HUES64 (cell line): ENCODE data around the gene FAM20A.

Source experiments
- H3K27ac ChIP-seq: 2 replicates; pipeline ENCODE4 v1.7.0; 2013; ENCODE audit warnings: low read depth, low read length, inconsistent platforms
- H3K27me3 ChIP-seq: 2 replicates; pipeline ENCODE4 v1.6.1; 2013; ENCODE audit warnings: mild to moderate bottlenecking, low read length; ENCODE audit not compliant: insufficient read depth
- H3K36me3 ChIP-seq: 2 replicates; pipeline ENCODE4 v1.6.1; 2013; ENCODE audit warnings: mild to moderate bottlenecking, low read length; ENCODE audit not compliant: insufficient read depth
- H3K4me1 ChIP-seq: 2 replicates; pipeline ENCODE4 v1.6.1; 2013; ENCODE audit warnings: mild to moderate bottlenecking, low read length, moderate library complexity; ENCODE audit not compliant: insufficient read depth
- H3K4me3 ChIP-seq: 2 replicates; pipeline ENCODE4 v1.5.1; 2013; ENCODE audit warnings: mild to moderate bottlenecking, low read length, moderate library complexity
- H3K9ac ChIP-seq: 2 replicates; pipeline ENCODE4 v1.6.1; 2013; ENCODE audit warnings: mild to moderate bottlenecking, low read depth, low read length
- H3K9me3 ChIP-seq: 2 replicates; pipeline ENCODE4 v1.6.1; 2013; ENCODE audit warnings: low read depth, low read length; ENCODE audit not compliant: insufficient read depth
- WGBS: fragments of 150-250, 120-280 bp; methylation state at CpG from one replicate; pipeline ENCODE4 v1.1.7; 2013; ENCODE audit warnings: missing lambda C conversion rate; 5-methylcytosine and 5-hydroxymethylcytosine counted together

FAM20A gene

DNA sequence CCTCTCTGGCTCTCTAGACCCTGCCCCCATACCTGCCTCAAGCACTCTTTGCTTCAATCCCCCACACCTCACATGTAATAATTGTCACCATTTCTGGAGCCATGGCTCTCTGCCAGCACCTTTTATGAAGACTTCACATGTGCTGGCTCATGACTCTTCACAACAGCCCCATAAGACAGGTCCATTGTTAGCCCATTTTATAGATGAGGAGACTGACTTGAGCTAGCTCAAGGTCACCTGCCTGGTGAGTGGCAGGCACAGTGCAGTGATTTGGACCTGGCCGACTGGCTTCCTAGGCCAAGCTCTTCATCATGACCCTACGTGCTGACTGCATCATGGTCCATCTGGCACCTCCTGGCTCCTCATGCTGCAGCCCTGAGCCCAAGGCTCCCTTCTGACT, 25.0 kb downstream of the FAM20A start:
- Histone ChIP-seq H3K27me3 (no peaks in the 10 kb centered on the region), H3K36me3 (no peaks in the 10 kb centered on the region), H3K4me3 (no peak overlapping the region), H3K9me3 (no peaks in the 10 kb centered on the region), H3K4me1 (no peaks in the 10 kb centered on the region), H3K9ac (no peak overlapping the region), H3K27ac (no peak overlapping the region)
- 96% methylated on average over 2 of the region's 2 CpGs for WGBS

DNA sequence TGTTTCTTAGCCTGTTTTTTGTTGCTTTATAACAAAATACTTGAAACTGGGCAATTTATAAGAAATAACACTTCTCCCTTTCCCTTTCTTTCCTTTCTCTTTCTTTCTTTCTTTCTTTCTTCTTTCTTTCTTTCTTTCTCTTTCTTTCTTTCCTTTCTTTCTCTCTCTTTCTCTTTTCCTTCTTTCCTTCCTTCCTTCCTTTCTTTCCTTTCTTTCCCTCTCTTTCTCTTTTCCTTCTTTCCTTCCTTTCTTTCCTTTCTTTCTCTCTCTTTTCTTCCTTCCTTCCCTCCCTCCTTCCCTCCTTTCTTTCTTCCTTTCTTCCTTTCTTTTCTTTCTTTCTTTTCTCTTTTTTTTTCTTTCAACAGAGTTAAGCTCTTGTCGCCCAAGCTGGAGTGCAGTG, 27.8 kb downstream of the FAM20A start:
- Histone ChIP-seq H3K9ac (no peak overlapping the region), H3K4me3 (no peak overlapping the region), H3K36me3 (no peaks in the 10 kb centered on the region), H3K4me1 (no peaks in the 10 kb centered on the region), H3K27ac (no peak overlapping the region), H3K27me3 (no peaks in the 10 kb centered on the region), H3K9me3 (no peaks in the 10 kb centered on the region)
- WGBS = 81% methylated on average over 1 of the region's 1 CpG

DNA sequence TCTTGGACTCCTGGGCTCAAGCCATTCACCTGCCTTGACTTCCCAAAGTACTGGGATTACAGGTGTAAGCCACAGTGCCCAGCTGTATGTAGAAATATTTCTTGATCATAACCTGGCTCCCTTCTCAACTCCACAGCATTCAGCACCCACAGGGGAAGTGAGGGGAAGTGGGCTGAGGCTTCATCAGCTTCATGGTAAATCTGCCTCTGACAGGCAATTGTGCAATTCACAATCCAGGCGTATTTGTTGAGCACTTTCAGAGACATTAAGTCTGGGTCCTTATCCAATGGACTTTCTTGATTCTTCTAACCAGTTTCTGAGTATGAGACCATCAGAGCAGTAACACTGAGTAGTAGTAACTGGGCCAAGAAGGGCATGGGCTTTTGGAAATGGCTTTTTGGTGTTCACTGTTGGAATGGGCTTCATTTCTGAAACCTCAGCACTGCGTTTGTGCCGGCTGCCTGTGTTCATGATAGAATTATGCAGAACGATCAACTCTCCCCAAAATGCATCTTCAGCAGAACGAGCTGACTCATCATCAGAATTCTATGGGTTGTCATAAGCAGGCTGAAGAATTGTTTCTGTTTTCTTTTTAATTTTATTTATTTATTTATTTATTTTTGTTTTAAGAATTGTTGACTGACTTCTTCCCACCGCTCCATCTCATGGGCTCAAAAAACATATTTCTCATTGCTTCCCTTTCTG, 28.9 kb downstream of the FAM20A start:
- no peak overlapping the region for H3K4me3 ChIP-seq
- no peak overlapping the region for H3K9ac ChIP-seq
- no peaks in the 10 kb centered on the region for H3K27me3 ChIP-seq
- no peak overlapping the region for H3K27ac ChIP-seq
- 98% methylated on average over 6 of the region's 6 CpGs for WGBS
- H3K4me1 ChIP-seq = no peaks in the 10 kb centered on the region
- H3K9me3 ChIP-seq = no peaks in the 10 kb centered on the region
- no peaks in the 10 kb centered on the region for H3K36me3 ChIP-seq

DNA sequence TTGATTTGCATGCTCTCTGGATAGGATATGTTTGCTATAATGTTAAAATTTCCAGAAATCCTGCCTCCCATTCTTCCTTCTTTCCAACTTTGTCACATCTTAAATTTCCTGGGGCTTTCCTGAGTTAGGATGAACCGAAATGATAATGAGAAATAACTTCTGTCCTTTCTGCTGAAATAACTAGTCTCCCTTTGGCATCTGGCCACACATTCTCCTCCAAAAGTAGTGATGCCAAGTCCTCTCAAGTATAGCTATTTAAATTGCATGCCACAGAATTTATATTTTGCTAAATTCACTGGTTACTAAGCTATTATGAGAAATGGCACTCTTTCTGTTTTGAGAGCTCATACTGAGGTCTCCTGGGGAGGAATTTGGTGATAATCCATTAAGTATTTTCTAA, 30.6 kb downstream of the FAM20A start:
- no peak overlapping the region for H3K9ac ChIP-seq
- no peaks in the 10 kb centered on the region for H3K9me3 ChIP-seq
- no peak overlapping the region for H3K4me3 ChIP-seq
- no peaks in the 10 kb centered on the region for H3K4me1 ChIP-seq
- no peaks in the 10 kb centered on the region for H3K27me3 ChIP-seq
- H3K27ac ChIP-seq = no peak overlapping the region
- WGBS = 89% methylated on average over 1 of the region's 1 CpG
- no peaks in the 10 kb centered on the region for H3K36me3 ChIP-seq

DNA sequence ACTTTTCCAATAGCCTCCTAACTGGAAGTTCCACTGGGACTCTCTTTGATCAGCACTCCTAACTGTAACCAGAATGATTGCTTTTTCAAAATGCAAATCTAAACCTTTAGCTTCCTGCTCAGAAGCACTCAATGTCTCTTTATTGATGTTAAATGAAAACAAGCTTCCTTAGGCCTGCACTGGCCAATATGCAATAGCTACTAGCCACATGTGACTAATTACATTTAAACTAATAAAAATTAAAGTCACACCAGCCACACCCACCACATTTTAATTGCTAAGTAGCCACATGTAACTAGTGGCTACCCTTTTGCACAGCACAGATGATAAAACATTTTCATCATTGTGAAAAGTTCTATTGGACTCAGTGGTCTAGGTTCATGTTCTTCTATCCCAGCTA, 31.8 kb downstream of the FAM20A start:
- no peak overlapping the region for H3K4me3 ChIP-seq
- H3K9ac ChIP-seq = no peak overlapping the region
- no peaks in the 10 kb centered on the region for H3K36me3 ChIP-seq
- H3K27ac ChIP-seq = no peak overlapping the region
- no peaks in the 10 kb centered on the region for H3K27me3 ChIP-seq
- no peaks in the 10 kb centered on the region for H3K4me1 ChIP-seq
- H3K9me3 ChIP-seq = no peaks in the 10 kb centered on the region

DNA sequence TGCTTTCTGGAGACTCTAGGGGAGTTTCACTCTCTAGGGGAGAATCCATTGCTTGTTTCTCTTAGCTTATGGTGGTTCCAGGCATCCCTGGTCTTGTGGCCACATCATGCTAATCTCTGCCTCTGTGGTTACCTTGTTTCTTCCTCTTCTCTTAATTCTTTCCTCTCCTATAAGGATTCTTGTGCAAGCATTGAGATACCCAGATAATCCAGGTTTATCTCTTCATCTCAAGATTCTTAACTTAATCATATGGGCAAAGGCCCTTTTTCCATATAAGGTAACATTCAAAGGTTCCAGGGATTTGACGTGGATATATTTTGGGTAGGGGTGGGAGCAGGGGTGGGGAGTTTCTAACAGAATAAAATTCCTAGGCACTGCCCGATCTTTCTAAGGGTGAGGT, 32.6 kb downstream of the FAM20A start:
- 81% methylated on average over 2 of the region's 2 CpGs for WGBS
- H3K9me3 ChIP-seq = no peaks in the 10 kb centered on the region
- no peak overlapping the region for H3K9ac ChIP-seq
- H3K4me3 ChIP-seq = no peak overlapping the region
- no peak overlapping the region for H3K27ac ChIP-seq
- H3K36me3 ChIP-seq = no peaks in the 10 kb centered on the region
- no peaks in the 10 kb centered on the region for H3K27me3 ChIP-seq
- no peaks in the 10 kb centered on the region for H3K4me1 ChIP-seq

DNA sequence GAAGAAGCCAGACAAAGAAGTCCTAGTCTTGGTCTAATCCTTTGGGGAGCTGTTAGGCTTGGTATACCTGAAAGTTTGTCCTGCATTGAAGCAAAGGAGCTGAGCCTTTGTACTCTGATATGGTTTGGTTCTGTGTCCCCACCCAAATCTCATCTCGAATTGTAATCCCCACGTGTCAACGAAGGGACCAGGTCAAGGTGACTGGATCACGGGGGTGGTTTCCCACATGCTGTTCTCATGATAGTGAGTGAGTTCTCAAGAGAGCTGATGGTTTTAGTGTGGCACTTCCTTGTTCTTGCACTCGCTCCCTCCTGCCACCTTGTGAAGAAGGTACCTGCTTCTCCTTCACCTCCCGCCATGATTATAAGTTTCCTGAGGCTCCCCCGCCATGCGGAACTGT, 33.6 kb downstream of the FAM20A start:
- 95% methylated on average over 8 of the region's 8 CpGs for WGBS
- H3K4me3 ChIP-seq = no peak overlapping the region
- no peaks in the 10 kb centered on the region for H3K36me3 ChIP-seq
- no peak overlapping the region for H3K9ac ChIP-seq
- H3K27me3 ChIP-seq = no peaks in the 10 kb centered on the region
- no peaks in the 10 kb centered on the region for H3K9me3 ChIP-seq
- H3K27ac ChIP-seq = no peak overlapping the region
- no peaks in the 10 kb centered on the region for H3K4me1 ChIP-seq

DNA sequence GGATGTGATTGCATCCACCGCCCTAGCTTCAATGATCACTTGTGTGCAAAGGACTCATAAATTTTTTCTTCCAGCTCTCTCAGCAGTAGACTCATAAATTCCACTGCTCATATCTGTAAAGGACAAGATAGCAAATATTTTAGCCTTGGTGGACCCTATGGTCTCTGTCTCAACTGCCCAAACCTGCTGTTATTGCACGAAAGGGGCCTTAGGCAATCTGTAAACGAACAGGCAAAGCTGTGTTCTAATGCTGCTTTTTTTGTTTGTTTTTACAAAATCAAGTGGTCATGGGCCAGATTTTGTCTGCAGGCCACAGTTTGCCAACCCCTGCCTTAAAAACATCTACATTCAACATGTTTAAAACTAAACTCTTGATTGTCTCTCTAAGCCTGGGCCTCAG, 34.1 kb downstream of the FAM20A start:
- Histone ChIP-seq H3K27ac (no peak overlapping the region), H3K9ac (no peak overlapping the region), H3K4me3 (no peak overlapping the region), H3K9me3 (no peaks in the 10 kb centered on the region), H3K27me3 (no peaks in the 10 kb centered on the region), H3K4me1 (no peaks in the 10 kb centered on the region), H3K36me3 (no peaks in the 10 kb centered on the region)
- WGBS = 91% methylated on average over 3 of the region's 3 CpGs

DNA sequence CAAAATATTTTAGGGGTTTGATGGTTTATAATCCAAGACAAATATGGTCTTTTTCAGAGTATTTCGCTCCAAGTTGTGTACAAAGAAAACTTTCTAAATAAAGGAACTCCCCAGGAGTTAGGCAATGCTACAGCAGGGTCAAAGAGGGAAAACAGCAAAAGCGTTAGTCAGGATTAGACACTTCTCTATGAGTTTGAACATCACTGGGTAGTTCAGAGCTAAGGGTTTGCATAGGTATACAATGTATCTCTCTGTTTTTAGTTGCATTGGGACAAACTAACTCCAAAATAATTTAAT, 34.8 kb downstream of the FAM20A start:
- 94% methylated on average over 2 of the region's 2 CpGs for WGBS
- no peak overlapping the region for H3K9ac ChIP-seq
- H3K9me3 ChIP-seq = no peaks in the 10 kb centered on the region
- no peaks in the 10 kb centered on the region for H3K4me1 ChIP-seq
- no peak overlapping the region for H3K27ac ChIP-seq
- H3K27me3 ChIP-seq = no peaks in the 10 kb centered on the region
- no peaks in the 10 kb centered on the region for H3K36me3 ChIP-seq
- no peak overlapping the region for H3K4me3 ChIP-seq

DNA sequence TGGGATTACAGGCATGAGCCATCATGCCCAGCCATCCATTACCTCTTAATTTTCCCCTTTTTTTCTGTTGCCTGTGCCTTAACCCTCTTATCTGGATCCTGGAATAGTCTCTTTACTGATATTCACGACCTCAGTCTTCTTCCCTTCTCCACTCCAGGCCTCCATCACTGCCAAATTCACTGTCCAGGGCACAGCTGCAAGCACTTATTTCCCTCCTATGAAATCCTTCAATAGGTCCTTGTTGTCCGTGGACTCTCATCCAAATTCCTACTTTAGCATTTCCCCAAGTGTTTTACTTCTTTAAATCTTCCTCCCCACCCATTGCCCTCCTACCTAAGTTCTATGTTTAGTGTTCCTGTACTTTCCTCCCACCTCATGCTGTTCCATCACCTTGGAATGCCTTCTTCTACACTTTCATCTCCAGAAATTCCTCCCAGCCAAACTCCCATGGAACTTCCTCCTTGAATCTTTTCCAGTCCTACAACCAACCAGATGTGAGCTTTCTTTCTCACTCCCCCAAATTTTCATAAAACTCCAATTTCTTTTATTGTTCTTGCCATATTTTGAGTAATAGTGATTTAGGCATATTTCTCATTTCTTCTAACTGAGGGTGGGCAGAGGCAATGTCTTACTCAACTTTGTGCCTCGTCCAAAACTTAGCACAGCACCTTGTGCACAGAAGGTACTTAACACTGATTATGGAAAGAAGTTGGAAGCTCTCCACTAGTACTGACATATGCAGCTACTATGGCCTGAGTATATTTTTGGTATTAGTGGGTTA, 35.3 kb downstream of the FAM20A start:
- Histone ChIP-seq H3K36me3 (no peaks in the 10 kb centered on the region), H3K9ac (no peak overlapping the region), H3K4me3 (no peak overlapping the region), H3K9me3 (no peaks in the 10 kb centered on the region), H3K27me3 (no peaks in the 10 kb centered on the region), H3K27ac (no peak overlapping the region), H3K4me1 (no peaks in the 10 kb centered on the region)
- WGBS = 90% methylated on average over 3 of the region's 3 CpGs

DNA sequence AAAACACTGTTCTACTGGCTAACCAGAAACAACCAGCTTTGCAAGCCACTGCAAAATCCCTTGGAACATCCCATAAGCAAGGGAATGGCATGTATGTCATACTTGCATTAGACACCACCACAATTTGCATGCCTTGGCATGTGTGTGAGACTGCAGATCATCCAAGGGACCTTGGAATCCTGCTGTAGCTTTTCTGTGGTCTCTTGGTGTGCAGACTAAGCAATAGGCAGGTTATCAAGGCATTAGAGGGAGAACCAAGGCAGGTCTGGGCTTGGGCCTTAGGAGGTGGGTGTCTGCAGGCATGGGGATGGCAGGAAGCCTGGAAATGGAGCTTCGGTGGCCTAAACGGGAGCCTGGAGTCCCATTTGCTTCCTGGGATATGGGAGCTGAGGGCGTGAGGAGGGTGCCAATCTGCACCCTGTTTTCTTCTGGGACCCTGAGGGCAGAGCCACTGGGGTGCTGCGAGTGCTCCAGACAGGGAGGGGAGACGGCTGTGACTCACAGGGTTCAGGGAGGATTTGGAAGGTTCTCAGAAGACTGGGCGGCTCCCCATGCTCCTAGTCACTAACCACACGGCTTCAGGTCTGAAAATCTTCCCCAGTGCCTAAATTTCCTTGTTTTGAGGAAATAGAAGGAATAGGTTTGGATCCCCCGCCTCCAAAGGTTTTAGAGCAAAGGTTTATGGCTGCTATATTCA, 36.6 kb downstream of the FAM20A start:
- no peaks in the 10 kb centered on the region for H3K4me1 ChIP-seq
- WGBS = 93% methylated on average over 8 of the region's 8 CpGs
- H3K36me3 ChIP-seq = no peaks in the 10 kb centered on the region
- no peak overlapping the region for H3K9ac ChIP-seq
- H3K27me3 ChIP-seq = no peaks in the 10 kb centered on the region
- no peak overlapping the region for H3K4me3 ChIP-seq
- no peak overlapping the region for H3K27ac ChIP-seq
- H3K9me3 ChIP-seq = no peaks in the 10 kb centered on the region
